Dermis blood vessel endothelial cell (primary cell): ENCODE results near the gene RANBP17. TPM values are rescaled to one million over a fixed set of nuclear protein-coding genes. Genes with fewer than 3 reads are reported as not detected.
"Not testable (repeated sequence)": the region's sequence is repeated elsewhere in the genome, so short reads cannot be mapped to it uniquely, and the experiment has no call there.

Experiments used
- DNase-seq: peaks from one replicate; pipeline ENCODE4 v3.0.0; 2010
- total RNA-seq: library from RNA; depleted of rRNA; stranded (reverse); fragments of >200 nt; gene quantifications from 2 replicates; pipeline ENCODE4 v1.2.3, GENCODE V29; 2014

RANBP17 gene
- total RNA-seq, 1 donor from 2014 or later = 16.3 TPM

DNA sequence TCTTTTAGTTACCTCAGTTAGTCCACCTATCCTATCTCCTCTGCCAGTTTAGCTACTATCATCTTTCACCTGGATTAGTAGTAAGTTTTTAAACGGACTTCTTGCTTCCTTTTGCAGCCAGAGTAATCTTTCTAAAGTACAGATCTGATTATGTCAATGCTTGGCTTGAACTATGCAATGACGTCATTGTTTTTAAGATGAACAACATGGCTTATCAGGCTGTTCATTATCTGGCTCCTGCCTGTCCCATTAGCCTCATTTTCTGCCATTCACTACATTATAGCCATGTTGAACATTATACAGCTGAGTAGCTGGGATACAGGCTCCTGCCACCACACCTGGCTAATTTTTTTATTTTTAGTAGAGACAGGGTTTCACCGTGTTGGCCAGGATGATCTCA is 98.7 kb downstream of the RANBP17 start:
- DNase-seq = peak; percentile 3

DNA sequence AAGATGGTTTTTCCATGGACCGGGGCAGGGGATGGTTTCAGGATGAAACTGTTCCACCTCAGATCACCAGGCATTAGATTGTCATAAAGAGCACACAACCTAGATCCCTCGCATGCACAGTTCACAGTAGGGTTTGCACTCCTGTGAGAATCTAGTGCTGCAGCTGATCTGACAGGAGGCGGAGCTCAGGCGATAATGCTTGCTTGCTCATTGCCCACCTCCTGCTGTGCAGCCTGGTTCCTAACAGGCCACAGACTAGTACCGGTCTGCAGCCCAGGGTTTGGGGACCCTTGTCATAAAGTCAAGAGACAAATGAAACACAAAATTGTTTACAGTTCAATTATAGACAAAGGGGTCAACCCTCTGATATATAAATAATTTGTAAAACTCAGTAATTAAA is 101.7 kb downstream of the RANBP17 start:
- DNase-seq = no peak

DNA sequence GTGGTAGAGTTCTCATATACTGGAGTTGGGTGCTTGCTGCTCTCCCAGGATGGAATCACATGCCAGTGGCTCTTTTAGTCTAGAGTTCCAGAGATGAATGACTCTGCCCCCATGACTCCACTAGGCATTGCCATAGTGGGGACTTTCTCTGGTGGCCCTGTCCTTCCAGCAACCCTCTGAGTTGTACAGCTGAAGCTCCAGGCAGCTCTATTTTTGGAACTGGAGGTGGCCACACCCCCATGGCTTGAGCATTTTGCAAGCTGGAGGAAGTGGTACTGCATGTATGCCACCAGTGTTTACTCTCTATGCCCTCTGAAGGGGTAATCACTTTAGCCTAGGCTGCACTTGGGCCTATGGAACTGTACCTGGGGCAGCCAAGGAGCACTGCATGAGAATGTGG is 112.6 kb downstream of the RANBP17 start:
- DNase-seq = no peak

DNA sequence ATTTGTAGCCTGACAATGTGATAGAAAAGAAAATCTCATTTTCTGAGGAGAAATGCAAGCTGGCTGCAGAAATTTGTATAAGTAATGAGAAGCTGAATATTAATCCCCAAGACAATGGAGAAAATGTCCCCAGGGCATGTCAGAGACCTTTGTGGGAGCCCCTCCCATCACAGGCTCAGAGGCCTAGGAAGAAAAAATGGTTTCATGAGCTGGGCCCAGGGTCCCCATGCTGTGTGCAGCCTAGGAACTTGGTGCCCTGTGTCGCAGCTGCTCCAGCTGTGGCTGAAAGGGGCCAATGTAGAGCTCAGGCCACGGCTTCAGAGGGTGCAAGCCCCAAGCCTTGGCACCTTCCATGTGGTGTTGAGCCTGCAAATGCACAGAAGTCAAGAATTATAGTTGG is 118.4 kb downstream of the RANBP17 start:
- DNase-seq = not testable (repeated sequence)

- DNase-seq = peak; percentile 65
Measured at GRCh38 chr5:170985486-170985885, 123.7 kb downstream of the RANBP17 start.

DNA sequence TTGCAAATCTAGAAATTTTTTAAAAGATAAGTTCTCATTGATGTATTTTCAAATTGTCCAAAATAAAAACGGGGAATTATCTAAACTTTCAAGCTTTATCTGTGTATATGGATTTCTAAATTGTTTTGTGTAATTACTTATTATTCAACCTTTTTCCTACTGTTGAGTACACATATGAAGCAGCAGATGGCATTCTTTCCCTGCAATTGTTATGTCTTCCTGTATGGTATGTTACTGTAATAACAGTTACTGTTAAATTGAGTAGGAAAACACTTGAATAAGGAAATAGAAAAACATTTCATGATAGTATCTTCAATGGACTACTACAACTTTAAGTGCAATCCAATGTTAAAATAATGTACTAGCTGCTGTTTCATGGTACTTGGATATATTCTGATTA is 124.8 kb downstream of the RANBP17 start:
- peak; percentile 83 for DNase-seq

DNA sequence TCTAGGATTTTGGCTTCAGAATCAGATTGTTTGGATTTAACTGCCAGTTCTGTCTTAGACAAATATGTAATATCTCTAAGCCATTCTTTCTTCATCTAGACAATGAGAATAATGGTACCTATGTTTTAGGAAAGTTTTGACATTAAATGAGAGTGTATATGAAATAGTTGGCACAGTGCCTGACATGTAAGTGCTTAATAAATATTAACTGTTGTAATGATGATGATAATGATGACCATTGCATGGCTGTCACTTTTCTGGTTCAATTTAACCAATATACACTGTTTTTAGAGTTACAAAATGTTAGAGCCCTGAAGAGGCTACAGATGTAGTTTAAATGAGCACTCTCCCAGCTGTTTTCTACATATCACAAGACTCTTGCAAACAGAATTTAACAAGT is 131.7 kb downstream of the RANBP17 start:
- DNase-seq = no peak

DNA sequence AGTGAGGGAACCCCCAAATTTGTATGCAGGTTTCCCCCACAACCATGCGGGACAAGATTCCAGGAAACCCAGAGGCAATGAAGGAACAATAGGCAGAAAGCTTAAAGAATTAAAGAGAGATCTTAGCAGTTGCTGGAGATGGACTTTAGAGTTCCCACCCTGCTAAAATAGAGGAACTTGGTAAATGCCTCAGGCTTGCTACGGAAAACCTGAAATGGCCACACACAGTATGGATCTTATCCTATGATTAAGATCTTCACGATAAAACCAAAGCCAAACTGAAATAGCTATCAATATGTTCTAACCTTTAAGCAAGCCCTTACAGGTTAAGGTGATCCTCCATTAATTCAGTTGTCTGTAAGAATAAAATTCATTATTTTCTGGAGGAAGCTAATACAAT is 148.3 kb downstream of the RANBP17 start:
- no peak for DNase-seq

DNA sequence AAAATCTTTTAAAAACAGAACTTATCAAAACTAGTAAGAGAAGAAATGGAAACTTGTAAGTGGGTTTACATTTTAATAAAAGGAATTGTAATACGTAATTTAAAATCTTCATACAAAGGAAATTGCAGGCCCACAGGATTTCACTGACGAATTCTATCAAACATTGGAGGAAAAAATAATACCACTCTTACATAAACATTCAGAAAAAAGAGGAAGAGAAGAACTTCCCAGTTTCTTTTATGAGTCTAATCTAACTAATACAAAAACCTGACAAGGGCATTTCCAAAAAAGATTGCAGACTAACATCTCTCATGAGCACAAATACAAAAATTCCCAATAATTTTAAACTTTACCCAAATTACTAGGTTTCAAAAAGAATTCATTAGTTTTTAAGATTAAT is 149.0 kb downstream of the RANBP17 start:
- no peak for DNase-seq

DNA sequence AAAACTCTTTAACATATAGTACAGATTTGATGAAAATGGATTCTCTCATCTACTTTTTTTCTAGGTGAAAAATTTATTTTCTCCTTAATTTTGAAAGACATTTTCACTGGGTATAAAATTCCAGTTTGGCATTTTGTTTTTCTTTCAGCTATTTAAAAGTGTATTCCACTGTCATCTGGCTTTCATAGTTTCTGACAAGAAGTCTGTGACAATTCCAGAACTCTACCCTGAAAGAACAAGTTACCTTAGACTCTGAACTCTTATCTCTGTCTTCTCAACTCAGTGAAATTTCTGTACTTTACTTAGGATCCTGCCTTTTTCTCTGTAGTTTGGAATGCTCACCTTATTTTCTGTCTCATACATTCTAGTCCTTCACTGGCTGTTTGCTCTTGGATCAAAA is 161.7 kb downstream of the RANBP17 start:
- no peak for DNase-seq

GRCh38 chr5:171024084-171024483 is 162.3 kb downstream of the RANBP17 start:
- no peak for DNase-seq

DNA sequence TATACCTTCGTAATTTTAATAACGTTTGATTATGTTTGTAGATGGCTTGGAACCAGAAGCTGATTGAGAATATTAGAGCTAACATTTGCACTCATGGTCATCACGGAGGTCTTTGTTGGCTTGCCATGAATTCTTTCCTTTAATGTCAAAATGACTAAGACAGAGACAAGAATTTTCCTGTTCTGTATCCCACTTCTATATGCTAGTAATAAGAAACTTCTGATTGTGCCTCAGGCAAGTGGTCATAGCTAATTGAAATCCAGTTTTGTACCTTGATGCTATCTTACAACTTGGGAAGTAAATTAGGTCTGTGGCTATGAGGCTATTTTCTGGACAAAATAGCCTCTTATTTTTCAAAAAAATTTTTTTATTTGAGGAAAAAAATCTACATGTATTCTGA is 167.6 kb downstream of the RANBP17 start:
- no peak for DNase-seq

DNA sequence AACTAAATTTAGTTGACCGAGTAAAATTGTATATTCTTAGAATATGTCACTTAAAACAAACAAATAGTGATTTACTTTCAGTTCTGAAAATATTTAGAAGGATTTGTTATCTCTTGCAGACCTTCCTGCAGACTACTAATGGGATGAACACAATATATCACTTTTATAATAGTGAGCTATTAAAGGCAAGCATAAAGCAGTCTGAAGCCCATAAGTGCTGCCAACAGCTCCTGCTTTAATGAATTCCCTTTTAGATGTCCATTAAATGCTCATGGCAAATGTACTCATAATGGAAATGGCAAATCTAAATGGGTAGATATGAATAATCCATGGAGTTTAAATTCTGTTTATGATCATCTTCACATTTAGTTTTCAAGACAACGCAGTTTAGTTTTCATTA is 170.2 kb downstream of the RANBP17 start:
- no peak for DNase-seq

DNA sequence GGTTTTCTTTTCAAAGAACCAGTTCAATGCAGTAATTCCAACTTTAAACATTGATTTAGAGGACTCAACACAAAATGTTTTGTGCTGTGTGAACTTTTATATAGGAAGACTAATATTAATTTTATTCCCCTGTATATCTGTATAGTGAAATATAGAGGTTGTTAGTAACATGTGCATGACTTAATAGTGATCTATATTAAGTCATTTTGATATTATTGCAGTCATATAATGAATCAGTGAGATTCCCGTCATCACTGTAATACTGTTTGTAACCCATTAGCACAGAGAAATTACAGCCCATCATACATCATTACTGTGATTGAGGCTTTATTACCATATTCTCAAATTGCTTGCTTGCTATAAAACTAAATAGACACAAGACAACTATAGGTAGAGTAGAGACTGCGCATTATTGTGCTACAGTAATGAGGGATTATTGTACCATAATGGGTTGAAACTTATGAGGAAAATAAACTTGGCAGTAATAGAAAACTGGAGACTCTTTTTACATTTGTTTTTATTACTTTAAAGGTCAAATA is 170.7 kb downstream of the RANBP17 start:
- DNase-seq = no peak

GRCh38 chr5:171041893-171042292 is 180.1 kb downstream of the RANBP17 start:
- DNase-seq = not testable (repeated sequence)

DNA sequence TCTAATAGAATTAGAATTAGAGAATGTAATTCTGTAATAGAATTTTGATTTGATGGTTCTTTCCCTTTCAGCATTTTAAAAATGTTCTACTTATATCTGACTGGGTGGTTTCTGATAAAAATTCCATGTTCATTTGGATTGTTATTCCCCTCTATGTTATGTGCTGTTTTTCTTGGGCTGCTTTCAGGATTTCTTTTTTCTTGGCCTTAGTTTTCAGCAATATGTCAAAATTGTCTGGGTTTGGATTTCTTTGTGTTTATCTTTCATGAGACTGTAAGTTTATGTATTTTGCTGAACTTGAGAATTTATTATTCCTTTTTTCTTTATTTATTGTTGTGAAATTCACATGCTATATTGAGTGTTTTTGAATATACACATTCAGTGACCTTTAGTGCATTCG is 189.1 kb downstream of the RANBP17 start:
- no peak for DNase-seq

DNA sequence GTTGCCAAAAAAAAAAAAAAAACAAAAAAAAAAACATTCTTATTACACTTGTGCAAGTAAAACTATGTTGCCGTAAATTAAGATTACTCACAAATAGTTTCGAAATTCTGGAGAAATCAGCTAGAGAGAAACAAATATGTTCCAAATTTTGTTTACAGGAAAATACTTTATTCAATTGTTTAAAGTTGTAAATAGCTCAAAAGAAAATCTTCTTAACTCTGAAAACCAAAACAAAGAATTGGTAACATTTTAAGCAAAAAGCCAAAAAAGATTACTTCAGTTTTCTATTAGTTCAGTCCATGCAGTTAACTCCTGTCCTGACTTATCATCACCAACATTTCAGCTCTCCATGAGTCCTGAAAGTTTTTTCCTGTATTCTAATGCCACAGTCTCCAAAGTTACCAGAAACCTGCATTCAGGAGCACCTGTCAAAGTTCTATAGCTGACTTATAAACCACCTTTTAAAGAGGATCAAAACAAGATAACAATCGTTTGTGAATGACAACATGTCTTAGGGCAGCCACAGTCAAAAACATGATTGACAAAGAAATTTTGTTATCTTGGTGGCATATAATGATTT is 194.1 kb downstream of the RANBP17 start:
- no peak for DNase-seq

GRCh38 chr5:171067540-171068130 is 205.8 kb downstream of the RANBP17 start:
- no peak for DNase-seq

DNA sequence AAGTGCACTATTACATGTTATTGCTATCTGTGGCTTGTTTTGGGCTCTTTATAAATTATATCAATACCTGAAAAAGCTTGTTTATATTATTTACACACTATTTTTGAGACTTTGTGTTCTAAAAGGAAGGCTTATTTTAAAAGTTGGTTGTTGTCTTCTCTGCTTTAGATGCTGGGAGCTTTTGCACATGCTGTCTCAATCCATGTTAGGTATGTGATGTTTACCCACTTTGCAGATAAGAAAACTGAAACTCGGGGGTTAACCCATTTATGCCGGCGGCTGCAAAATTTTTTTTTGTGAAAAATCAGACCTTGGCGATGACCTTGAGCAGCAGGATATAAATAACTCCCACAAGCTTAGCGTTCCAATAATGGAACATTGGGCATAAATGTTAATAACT is 212.9 kb downstream of the RANBP17 start:
- DNase-seq = no peak

- peak; percentile 8 for DNase-seq
Measured at GRCh38 chr5:171080186-171080938, 218.5 kb downstream of the RANBP17 start.

- DNase-seq = no peak
Measured at GRCh38 chr5:171081319-171081718, 219.5 kb downstream of the RANBP17 start.

GRCh38 chr5:171092194-171092593 is 230.4 kb downstream of the RANBP17 start:
- peak; percentile 74 for DNase-seq

GRCh38 chr5:171093598-171093997 is 231.8 kb downstream of the RANBP17 start:
- no peak for DNase-seq

- DNase-seq = peak; percentile 53
Measured at GRCh38 chr5:171094356-171094755, 232.5 kb downstream of the RANBP17 start.
